ENCODE measurements around the gene ARID2. TPM values are rescaled to one million over a fixed set of nuclear protein-coding genes. Genes with fewer than 3 reads are reported as not detected.

The ARID2 gene
- 10 to 100 TPM; 18.5 to 19.9 TPM for total RNA-seq

- H3K4me3 Mint-ChIP-seq = peak within 1 kb of the TSS; percentile 99
- peaks cover 17% of the 10 kb centered on the region for H3K36me3 Mint-ChIP-seq
- H3K27ac Mint-ChIP-seq = peak within 1 kb of the TSS; percentile 99
- H3K9me3 Mint-ChIP-seq = no peaks in the 10 kb centered on the region
- H3K27me3 Mint-ChIP-seq = no peaks in the 10 kb centered on the region
- H3K4me1 Mint-ChIP-seq = peaks cover 15% of the 10 kb centered on the region
- peak; percentile 77 for DNase-seq
These were observed at the start of gene ARID2 for GRCh38 chr12:45729233-45730083. ARID2 (plus strand) TSS chr12:45729706; CDS start chr12:45729837, 131 bp downstream.

- Mint-ChIP-seq H3K4me3 (no peak overlapping the region), H3K36me3 (no peaks in the 10 kb centered on the region), H3K4me1 (no peaks in the 10 kb centered on the region), H3K9me3 (no peaks in the 10 kb centered on the region), H3K27me3 (peaks cover 8% of the 10 kb centered on the region), H3K27ac (no peak overlapping the region)
- DNase-seq = no peak
These were observed 49.1 kb upstream of the ARID2 start for GRCh38 chr12:45680362-45680761.

- Mint-ChIP-seq H3K27me3 (peaks cover 8% of the 10 kb centered on the region), H3K27ac (no peak overlapping the region), H3K4me3 (no peak overlapping the region), H3K9me3 (no peaks in the 10 kb centered on the region), H3K36me3 (no peaks in the 10 kb centered on the region), H3K4me1 (peaks cover 6% of the 10 kb centered on the region)
- no peak for DNase-seq
These were observed 48.0 kb upstream of the ARID2 start for GRCh38 chr12:45681465-45681864.

GRCh38 chr12:45685680-45686079, 43.8 kb upstream of the ARID2 start:
- H3K9me3 Mint-ChIP-seq = no peaks in the 10 kb centered on the region
- peaks cover 11% of the 10 kb centered on the region for H3K27me3 Mint-ChIP-seq
- no peak for DNase-seq
- H3K27ac Mint-ChIP-seq = no peak overlapping the region
- H3K4me1 Mint-ChIP-seq = peaks cover 18% of the 10 kb centered on the region
- H3K4me3 Mint-ChIP-seq = no peak overlapping the region
- H3K36me3 Mint-ChIP-seq = no peaks in the 10 kb centered on the region

- Mint-ChIP-seq H3K4me3 (no peak overlapping the region), H3K36me3 (no peaks in the 10 kb centered on the region), H3K9me3 (no peaks in the 10 kb centered on the region), H3K4me1 (peaks cover 18% of the 10 kb centered on the region), H3K27me3 (peaks cover 8% of the 10 kb centered on the region), H3K27ac (no peak overlapping the region)
- DNase-seq = no peak
These were observed 42.2 kb upstream of the ARID2 start for GRCh38 chr12:45687081-45688015.

- no peak overlapping the region for H3K4me3 Mint-ChIP-seq
- no peak overlapping the region for H3K27ac Mint-ChIP-seq
- H3K27me3 Mint-ChIP-seq = peaks cover 8% of the 10 kb centered on the region
These were observed 41.3 kb upstream of the ARID2 start for GRCh38 chr12:45688183-45688582.

GRCh38 chr12:45695035-45695434, 34.5 kb upstream of the ARID2 start:
- Mint-ChIP-seq H3K27me3 (no peaks in the 10 kb centered on the region), H3K36me3 (no peaks in the 10 kb centered on the region), H3K4me1 (no peaks in the 10 kb centered on the region)

More at GRCh38 chr12:45688183-45688582, 41.3 kb upstream of the ARID2 start:
- no peaks in the 10 kb centered on the region for H3K9me3 Mint-ChIP-seq
- no peaks in the 10 kb centered on the region for H3K36me3 Mint-ChIP-seq
- peaks cover 18% of the 10 kb centered on the region for H3K4me1 Mint-ChIP-seq
- DNase-seq = no peak

GRCh38 chr12:45695606-45696005, 33.9 kb upstream of the ARID2 start:
- no peaks in the 10 kb centered on the region for H3K9me3 Mint-ChIP-seq
- DNase-seq = no peak
- H3K27me3 Mint-ChIP-seq = no peaks in the 10 kb centered on the region
- no peaks in the 10 kb centered on the region for H3K4me1 Mint-ChIP-seq
- H3K36me3 Mint-ChIP-seq = no peaks in the 10 kb centered on the region
- no peak overlapping the region for H3K4me3 Mint-ChIP-seq
- H3K27ac Mint-ChIP-seq = no peak overlapping the region

More at GRCh38 chr12:45695035-45695434, 34.5 kb upstream of the ARID2 start:
- no peak for DNase-seq
- Mint-ChIP-seq H3K4me3 (no peak overlapping the region), H3K9me3 (no peaks in the 10 kb centered on the region), H3K27ac (no peak overlapping the region)

- Mint-ChIP-seq H3K9me3 (no peaks in the 10 kb centered on the region), H3K27ac (no peak overlapping the region), H3K27me3 (no peaks in the 10 kb centered on the region), H3K4me3 (no peak overlapping the region), H3K36me3 (peaks cover 1% of the 10 kb centered on the region), H3K4me1 (no peaks in the 10 kb centered on the region)
- no peak for DNase-seq
These were observed 33.5 kb upstream of the ARID2 start for GRCh38 chr12:45696049-45696448.

GRCh38 chr12:45697371-45697770, 32.1 kb upstream of the ARID2 start:
- no peaks in the 10 kb centered on the region for H3K27me3 Mint-ChIP-seq
- H3K4me1 Mint-ChIP-seq = no peaks in the 10 kb centered on the region
- peaks cover 6% of the 10 kb centered on the region for H3K36me3 Mint-ChIP-seq
- H3K27ac Mint-ChIP-seq = no peak overlapping the region
- H3K4me3 Mint-ChIP-seq = no peak overlapping the region
- peaks cover 4% of the 10 kb centered on the region for H3K9me3 Mint-ChIP-seq
- DNase-seq = no peak

GRCh38 chr12:45701296-45701695, 28.2 kb upstream of the ARID2 start:
- Mint-ChIP-seq H3K36me3 (peaks cover 12% of the 10 kb centered on the region), H3K9me3 (peaks cover 4% of the 10 kb centered on the region), H3K4me3 (no peak overlapping the region), H3K4me1 (peaks cover 2% of the 10 kb centered on the region), H3K27ac (no peak overlapping the region), H3K27me3 (no peaks in the 10 kb centered on the region)
- DNase-seq = no peak

- Mint-ChIP-seq H3K27me3 (no peaks in the 10 kb centered on the region), H3K9me3 (peaks cover 4% of the 10 kb centered on the region), H3K4me1 (peaks cover 2% of the 10 kb centered on the region), H3K4me3 (no peak overlapping the region), H3K27ac (no peak overlapping the region), H3K36me3 (peaks cover 14% of the 10 kb centered on the region)
- no peak for DNase-seq
These were observed 25.6 kb upstream of the ARID2 start for GRCh38 chr12:45703942-45704341.

- peaks cover 14% of the 10 kb centered on the region for H3K36me3 Mint-ChIP-seq
- no peaks in the 10 kb centered on the region for H3K27me3 Mint-ChIP-seq
- H3K9me3 Mint-ChIP-seq = peaks cover 4% of the 10 kb centered on the region
- DNase-seq = no peak
- H3K4me1 Mint-ChIP-seq = peaks cover 4% of the 10 kb centered on the region
- no peak overlapping the region for H3K27ac Mint-ChIP-seq
- no peak overlapping the region for H3K4me3 Mint-ChIP-seq
These were observed 24.5 kb upstream of the ARID2 start for GRCh38 chr12:45704968-45705367.

- H3K36me3 Mint-ChIP-seq = peaks cover 14% of the 10 kb centered on the region
- DNase-seq = no peak
- H3K4me1 Mint-ChIP-seq = peaks cover 4% of the 10 kb centered on the region
- no peaks in the 10 kb centered on the region for H3K27me3 Mint-ChIP-seq
- H3K27ac Mint-ChIP-seq = no peak overlapping the region
- H3K9me3 Mint-ChIP-seq = peaks cover 4% of the 10 kb centered on the region
- no peak overlapping the region for H3K4me3 Mint-ChIP-seq
These were observed 24.1 kb upstream of the ARID2 start for GRCh38 chr12:45705404-45705803.

- no peak overlapping the region for H3K4me3 Mint-ChIP-seq
- DNase-seq = no peak
- no peaks in the 10 kb centered on the region for H3K27me3 Mint-ChIP-seq
- peaks cover 4% of the 10 kb centered on the region for H3K4me1 Mint-ChIP-seq
- no peaks in the 10 kb centered on the region for H3K9me3 Mint-ChIP-seq
- H3K36me3 Mint-ChIP-seq = peaks cover 8% of the 10 kb centered on the region
- H3K27ac Mint-ChIP-seq = no peak overlapping the region
These were observed 22.2 kb upstream of the ARID2 start for GRCh38 chr12:45707241-45707857.

Measured in activated naive CD8-positive, alpha-beta T cell treated with anti-CD3 and anti-CD28 coated beads for 36 hours (primary cell).